Measurements from ENCODE around the gene MEIS1.

DNA sequence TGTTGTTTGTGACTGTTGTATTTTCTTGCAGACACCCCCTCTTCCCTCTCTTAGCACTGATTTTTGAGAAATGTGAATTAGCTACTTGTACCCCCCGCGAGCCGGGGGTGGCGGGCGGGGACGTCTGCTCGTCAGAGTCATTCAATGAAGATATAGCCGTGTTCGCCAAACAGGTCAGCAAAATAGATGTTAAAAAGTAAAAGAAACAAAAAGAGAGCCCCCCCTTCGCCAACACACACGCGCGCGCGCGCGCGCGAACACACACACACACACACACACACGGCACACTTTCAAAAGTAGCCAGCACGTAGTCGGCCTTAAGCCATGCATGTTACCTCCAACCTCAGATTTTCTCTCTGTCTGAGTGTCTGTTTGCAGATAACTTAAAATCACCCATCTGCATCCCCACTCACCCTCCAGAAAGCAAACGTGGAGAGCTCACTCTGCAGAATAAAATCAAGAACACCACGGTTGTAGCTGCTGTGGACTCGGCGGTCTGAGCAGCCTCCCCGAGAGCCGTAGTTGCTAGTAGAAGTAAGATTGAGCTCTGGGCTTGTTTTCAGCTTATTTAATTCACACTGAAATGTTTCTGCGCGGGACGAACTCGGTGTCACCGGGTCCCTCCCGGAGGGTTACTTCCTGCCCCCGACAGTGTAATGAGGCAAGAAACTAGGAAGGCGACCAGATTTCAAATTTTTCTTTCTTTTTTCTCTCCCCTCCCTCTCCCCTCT lies 5.1 kb downstream of the MEIS1 start:
- TF ChIP-seq POLR2AphosphoS5 (IDR thresholded peaks at IDR 0.05; ENCODE audit: low read depth, low read length) (no peak), POLR2A (IDR thresholded peaks at IDR 0.05; ENCODE audit: low read depth, low read length) (no peak)

Data from GM12892 (cell line).